Left ventricle myocardium inferior (tissue), 1 donor: Measurements from ENCODE around the gene SLAMF7. TPM values are rescaled to one million over a fixed set of nuclear protein-coding genes. Genes with fewer than 3 reads are reported as not detected.

ENCODE experiments used
- DNase-seq: peaks from one replicate; pipeline ENCODE4 v3.0.0-alpha.2; 2020
- H3K27ac ChIP-seq: fragments of 200-600 bp; replicated peaks from 2 replicates; pipeline ENCODE4 v1.8.0; 2021
- H3K27me3 ChIP-seq: fragments of 200-600 bp; 2 replicates; pipeline ENCODE4 v1.8.0; 2021; ENCODE audit warnings: low read depth
- H3K36me3 ChIP-seq: fragments of 200-600 bp; 2 replicates; pipeline ENCODE4 v1.8.0; 2021
- H3K4me1 ChIP-seq: fragments of 200-600 bp; 2 replicates; pipeline ENCODE4 v1.8.0; 2021
- H3K4me3 ChIP-seq: fragments of 200-600 bp; 2 replicates; pipeline ENCODE4 v1.8.0; 2021; ENCODE audit warnings: mild to moderate bottlenecking, moderate library complexity
- H3K9me3 ChIP-seq: fragments of 200-600 bp; replicated peaks from 2 replicates; pipeline ENCODE4 v1.8.0; 2021
- CTCF ChIP-seq: fragments of 200-600 bp; IDR thresholded peaks from 2 replicates; pipeline ENCODE4 v1.8.0; 2021; ENCODE audit warnings: antibody characterized with exemption, mild to moderate bottlenecking, borderline replicate concordance
- intact Hi-C: fragments of 100-400 bp; cut with micrococcal nuclease; formaldehyde crosslinking; loops from one replicate; pipeline ENCODE4 v1.11.0; 2022
- total RNA-seq: library from RNA; stranded (reverse); fragmentation: NEBNext Ultra II Directional; extraction: Animal tissue kit (Norgen Biotek cat#: 25700); gene quantifications from one replicate; pipeline ENCODE4 v1.2.1, GENCODE V29; 2021
- donor health status: DM: no; HTN: yes; CAD: no; lungs with severe emphysema.

SLAMF7 gene
- total RNA-seq, 1 donor from 2014 or later, result 0.36 TPM

DNA sequence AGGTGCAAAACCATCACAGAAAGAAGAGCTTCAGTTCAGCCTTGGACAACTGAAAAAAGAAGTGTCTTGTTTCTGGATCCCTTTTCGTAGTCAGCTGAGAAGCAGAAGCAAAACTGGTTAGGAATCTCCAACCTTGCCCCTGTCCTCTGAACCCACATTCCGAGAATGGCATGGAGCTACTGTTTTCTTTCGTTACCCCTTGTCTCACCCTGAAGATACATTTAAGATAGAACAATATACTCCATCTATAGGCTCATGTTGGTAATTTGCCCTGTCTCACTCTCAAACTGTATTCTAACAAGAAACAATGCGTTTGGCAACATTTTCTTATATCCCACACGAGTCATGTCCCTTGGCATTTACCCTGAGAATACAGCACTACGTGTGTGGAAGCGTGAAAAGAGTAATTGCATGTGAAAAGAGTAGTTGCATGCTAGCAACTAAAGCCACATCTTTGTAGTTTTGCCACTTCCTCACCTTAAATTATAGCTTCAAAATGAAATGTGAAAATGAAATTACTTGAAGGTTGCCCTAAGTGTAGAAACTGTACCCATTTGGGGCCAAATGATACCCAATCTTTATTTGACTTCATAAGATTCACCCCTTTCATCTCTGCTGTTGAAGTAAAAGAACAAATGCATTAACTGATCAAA is 5.3 kb downstream of the SLAMF7 start:
- H3K4me1 ChIP-seq, result no peaks in the 10 kb centered on the region
- no peak overlapping the region for H3K27ac ChIP-seq
- no peak overlapping the region for H3K4me3 ChIP-seq
- H3K27me3 ChIP-seq, result peaks cover 24% of the 10 kb centered on the region
- H3K36me3 ChIP-seq, result no peaks in the 10 kb centered on the region
- H3K9me3 ChIP-seq, result no peaks in the 10 kb centered on the region
- intact Hi-C loops, result no loop called here
- no peak for TF ChIP-seq CTCF
- no peak for DNase-seq

- intact Hi-C loops, result no loop called here
- no peak for TF ChIP-seq CTCF
- H3K4me3 ChIP-seq, result no peak overlapping the region
- DNase-seq, result no peak
- H3K36me3 ChIP-seq, result no peaks in the 10 kb centered on the region
- H3K4me1 ChIP-seq, result no peaks in the 10 kb centered on the region
- H3K27me3 ChIP-seq, result peaks cover 30% of the 10 kb centered on the region
- H3K27ac ChIP-seq, result no peak overlapping the region
- no peaks in the 10 kb centered on the region for H3K9me3 ChIP-seq
Measured at GRCh38 chr1:160744852-160745520, 5.9 kb downstream of the SLAMF7 start.

DNA sequence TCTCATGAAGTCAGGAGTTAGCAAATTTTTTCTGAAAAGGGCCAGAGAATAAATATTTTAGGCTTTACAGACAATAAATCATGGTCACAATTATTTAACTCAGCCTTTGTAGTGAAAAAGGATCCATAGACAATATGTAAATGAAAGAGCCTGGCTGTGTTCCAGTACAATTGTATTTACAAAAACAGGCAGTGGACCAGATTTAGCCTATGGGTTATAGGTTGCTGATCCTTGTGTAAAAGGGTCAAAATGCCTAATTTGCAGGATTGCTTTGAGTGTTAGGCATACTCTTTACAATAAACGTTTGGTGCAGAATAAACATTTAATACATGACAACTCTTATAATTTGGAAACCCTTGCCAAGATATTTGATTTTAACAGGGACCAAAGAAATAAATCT is 6.5 kb downstream of the SLAMF7 start:
- Histone ChIP-seq H3K4me1 (no peaks in the 10 kb centered on the region), H3K4me3 (no peak overlapping the region), H3K27me3 (peaks cover 36% of the 10 kb centered on the region), H3K9me3 (no peaks in the 10 kb centered on the region), H3K27ac (no peak overlapping the region), H3K36me3 (no peaks in the 10 kb centered on the region)
- intact Hi-C loops, result no loop called here
- DNase-seq, result no peak
- no peak for TF ChIP-seq CTCF

- H3K27me3 ChIP-seq, result peaks cover 44% of the 10 kb centered on the region
- H3K4me1 ChIP-seq, result no peaks in the 10 kb centered on the region
- TF ChIP-seq CTCF, result no peak
- no peaks in the 10 kb centered on the region for H3K36me3 ChIP-seq
- no peak for DNase-seq
- no peak overlapping the region for H3K4me3 ChIP-seq
- no peak overlapping the region for H3K27ac ChIP-seq
- intact Hi-C loops, result no loop called here
- no peaks in the 10 kb centered on the region for H3K9me3 ChIP-seq
Measured at GRCh38 chr1:160746836-160747500, 7.9 kb downstream of the SLAMF7 start.

DNA sequence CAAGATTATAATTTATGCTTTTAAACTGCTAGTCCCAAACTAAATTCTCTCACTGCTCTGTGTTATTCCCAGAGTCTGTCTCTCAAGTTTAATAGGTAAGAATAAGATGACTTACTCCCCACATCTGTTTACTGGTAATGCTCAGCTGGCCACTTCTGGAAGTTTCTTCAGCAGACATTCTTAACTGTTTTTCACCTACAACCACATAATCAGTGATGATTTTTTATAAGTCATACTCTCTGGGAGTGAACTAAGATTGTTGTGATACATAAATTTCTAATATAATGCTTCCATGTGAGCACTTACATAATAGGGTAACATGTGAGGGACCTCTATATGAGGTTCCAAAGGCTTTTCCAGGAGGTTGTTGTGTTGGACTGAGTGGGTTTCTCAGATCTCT is 8.7 kb downstream of the SLAMF7 start:
- no peaks in the 10 kb centered on the region for H3K4me1 ChIP-seq
- intact Hi-C loops, result no loop called here
- H3K27ac ChIP-seq, result no peak overlapping the region
- no peaks in the 10 kb centered on the region for H3K36me3 ChIP-seq
- DNase-seq, result no peak
- no peak for TF ChIP-seq CTCF
- H3K27me3 ChIP-seq, result peaks cover 42% of the 10 kb centered on the region
- H3K9me3 ChIP-seq, result no peaks in the 10 kb centered on the region
- no peak overlapping the region for H3K4me3 ChIP-seq
